HG03521 (cell line): ENCODE data around the gene SSH3.
"Not testable (repeated sequence)": the region's sequence is repeated elsewhere in the genome, so short reads cannot be mapped to it uniquely, and the experiment has no call there.

Experiments
- ATAC-seq: cut with Tn5 transposase; IDR thresholded peaks from one replicate; pipeline ENCODE4 v1.9.1; 2021; ENCODE audit warnings: mild to moderate bottlenecking, moderate library complexity; ENCODE audit not compliant: unreplicated experiment

SSH3 gene

GRCh38 chr11:67303132-67303834 lies at the start of gene SSH3:
Gene SSH3 (plus strand): TSS chr11:67303530. CDS start chr11:67303626, 96 bp downstream.
- ATAC-seq = no peak

- no peak for ATAC-seq
Measured at GRCh38 chr11:67253872-67254624, 49.3 kb upstream of the SSH3 start.

GRCh38 chr11:67254798-67255197 lies 48.5 kb upstream of the SSH3 start:
- no peak for ATAC-seq

- no peak for ATAC-seq
Measured at GRCh38 chr11:67255353-67255752, 48.0 kb upstream of the SSH3 start.

GRCh38 chr11:67255864-67256263 lies 47.5 kb upstream of the SSH3 start:
- ATAC-seq = no peak

GRCh38 chr11:67256477-67257135 lies 46.7 kb upstream of the SSH3 start:
- no peak for ATAC-seq

- ATAC-seq = no peak
Measured at GRCh38 chr11:67260406-67260805, 42.9 kb upstream of the SSH3 start.

- ATAC-seq = not testable (repeated sequence)
Measured at GRCh38 chr11:67260885-67261639, 42.3 kb upstream of the SSH3 start.

GRCh38 chr11:67261640-67261945 lies 41.7 kb upstream of the SSH3 start:
- no peak for ATAC-seq

GRCh38 chr11:67261946-67262681 lies 41.2 kb upstream of the SSH3 start:
- ATAC-seq = no peak

- ATAC-seq = no peak
Measured at GRCh38 chr11:67262731-67263675, 40.3 kb upstream of the SSH3 start.

- no peak for ATAC-seq
Measured at GRCh38 chr11:67264260-67264659, 39.1 kb upstream of the SSH3 start.

GRCh38 chr11:67264877-67265632 lies 38.3 kb upstream of the SSH3 start:
- no peak for ATAC-seq

GRCh38 chr11:67265633-67266448 lies 37.5 kb upstream of the SSH3 start:
- peak; percentile 43 for ATAC-seq

- ATAC-seq = peak; percentile 36
Measured at GRCh38 chr11:67266449-67267187, 36.7 kb upstream of the SSH3 start, which contains the start of gene GRK2. Gene GRK2 (plus strand): TSS chr11:67266473. CDS start chr11:67266700, 227 bp downstream.

GRCh38 chr11:67267188-67268080 lies 35.9 kb upstream of the SSH3 start:
- ATAC-seq = no peak
